NCI-H146 (cell line): ENCODE data around the gene OSBPL9.
"Not testable (repeated sequence)": the region's sequence is repeated elsewhere in the genome, so short reads cannot be mapped to it uniquely, and the experiment has no call there.

Experiments
- DNase-seq: peaks from one replicate; lab custom pipeline; 2025; lab: John Stamatoyannopoulos, UW

Gene OSBPL9

DNA sequence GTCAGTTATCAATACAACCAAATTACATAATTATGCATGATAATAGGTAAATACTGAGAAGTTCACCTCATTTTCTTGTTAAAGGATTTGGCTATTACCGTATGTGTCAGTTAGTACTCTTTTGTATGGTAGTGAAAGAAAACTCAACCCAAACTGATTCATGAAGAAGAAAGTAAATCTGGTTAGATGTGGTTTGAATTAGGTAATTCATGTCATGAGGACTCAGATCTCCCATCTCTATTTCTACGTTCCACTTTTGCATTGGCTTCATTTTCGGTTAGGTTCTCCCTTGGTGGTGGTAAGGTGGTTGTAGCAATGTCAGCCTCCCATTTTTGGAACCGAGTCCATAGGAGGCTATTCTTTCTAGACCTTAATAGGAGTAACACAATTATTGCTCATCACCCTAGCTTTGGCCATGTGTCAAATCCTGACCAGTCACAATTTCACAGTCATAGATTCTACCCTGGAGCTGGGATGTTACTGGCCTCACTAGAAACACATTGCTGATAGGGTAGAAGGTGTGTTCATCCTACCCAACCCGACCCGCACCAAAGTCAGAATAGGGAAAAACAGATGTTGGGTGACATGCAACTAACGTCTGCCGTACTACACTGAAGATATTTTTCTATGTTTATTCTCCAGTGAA lies 97.6 kb downstream of the OSBPL9 start:
- no peak for DNase-seq

GRCh38 chr1:51715369-51715768 lies 98.5 kb downstream of the OSBPL9 start:
- no peak for DNase-seq

GRCh38 chr1:51716746-51717145 lies 99.9 kb downstream of the OSBPL9 start:
- DNase-seq: no peak

DNA sequence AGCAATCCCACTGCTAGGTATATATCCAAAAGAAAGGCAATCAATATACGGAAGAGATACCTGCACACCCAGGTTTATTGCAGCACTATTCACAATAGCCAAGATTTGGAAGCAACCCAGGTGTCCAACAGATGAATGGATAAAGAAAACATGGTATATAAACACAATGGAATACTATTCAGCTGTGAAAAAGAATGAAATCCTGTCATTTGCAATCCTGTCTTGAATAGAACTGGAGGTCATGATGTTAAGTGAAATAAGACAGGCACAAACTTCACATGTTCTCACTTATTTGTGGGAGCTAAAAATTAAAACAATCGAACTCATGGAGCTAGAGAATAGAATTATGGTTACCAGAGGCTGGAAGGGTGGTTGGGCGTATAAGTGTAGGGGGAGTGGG lies 101.0 kb downstream of the OSBPL9 start:
- no peak for DNase-seq

- no peak for DNase-seq
These were observed 102.3 kb downstream of the OSBPL9 start for GRCh38 chr1:51719146-51719545.

DNA sequence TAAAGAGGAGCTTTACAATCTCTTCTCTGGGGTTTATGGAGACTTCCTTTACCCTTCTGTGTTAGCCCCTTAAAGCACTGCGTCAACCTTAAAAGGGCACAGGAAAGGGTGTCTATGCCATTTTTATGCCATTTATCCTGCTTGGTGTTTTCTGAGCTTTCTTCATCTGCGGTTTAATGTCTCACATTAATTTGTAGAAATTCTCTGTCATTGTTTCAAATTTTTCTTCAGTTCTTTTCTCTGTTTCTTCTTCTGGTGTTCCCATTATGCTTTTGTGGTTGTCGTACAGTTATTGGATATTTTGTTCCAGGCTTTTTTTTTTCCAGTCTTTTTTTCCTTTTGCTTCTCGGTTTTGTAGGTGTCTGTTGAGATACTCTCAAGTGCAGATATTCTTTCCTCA lies 107.9 kb downstream of the OSBPL9 start:
- no peak for DNase-seq

DNA sequence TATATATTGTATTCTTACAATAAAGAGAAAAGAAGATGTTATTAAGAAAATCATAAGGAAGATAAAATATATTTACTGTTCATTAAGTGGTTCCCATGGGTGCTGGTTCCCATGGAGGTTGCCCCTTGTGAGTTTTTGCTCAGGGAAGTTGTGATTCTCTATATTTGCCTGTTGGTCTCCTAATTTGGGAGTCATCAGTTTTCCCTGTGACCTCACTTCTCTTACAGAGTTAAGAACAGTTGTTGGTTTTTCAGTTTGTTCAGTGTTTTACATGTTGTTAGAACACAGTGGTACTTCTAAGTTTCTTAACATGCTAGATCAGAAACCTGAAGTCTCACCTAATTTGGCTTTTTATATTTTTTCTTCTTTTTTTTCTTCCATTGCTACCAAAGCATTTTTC lies 109.2 kb downstream of the OSBPL9 start:
- no peak for DNase-seq

DNA sequence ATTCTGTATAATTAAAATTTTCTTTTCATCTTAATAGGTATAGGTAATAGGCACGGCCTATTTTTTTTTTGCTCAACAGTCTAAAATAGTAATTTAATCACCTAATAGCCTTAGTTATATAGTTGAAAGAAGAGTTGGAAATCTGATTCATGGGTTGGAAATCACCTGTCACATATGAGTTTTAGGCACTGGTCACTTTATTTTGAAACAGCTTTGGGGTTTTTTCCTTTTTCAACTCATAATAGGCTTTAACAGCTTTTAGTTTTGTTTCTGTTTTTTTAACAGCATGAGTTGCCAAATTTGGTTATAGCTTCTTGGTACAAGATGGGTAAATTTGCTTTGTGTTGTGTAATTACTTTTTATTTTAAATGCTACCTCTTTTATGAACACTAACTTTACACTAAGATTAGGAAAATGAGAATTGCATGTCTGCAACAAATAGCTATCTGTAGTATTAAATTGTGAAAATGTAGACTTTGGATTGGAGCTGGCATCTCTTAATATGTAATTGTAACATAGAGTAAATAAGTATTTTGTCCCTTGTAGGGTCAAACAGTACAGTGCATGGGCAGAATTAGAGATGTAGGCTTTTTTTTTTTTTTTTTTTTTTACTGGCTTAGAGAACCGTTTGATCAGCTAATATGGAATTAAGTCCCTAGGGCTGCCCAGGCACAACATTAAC lies 109.8 kb downstream of the OSBPL9 start:
- DNase-seq: no peak

DNA sequence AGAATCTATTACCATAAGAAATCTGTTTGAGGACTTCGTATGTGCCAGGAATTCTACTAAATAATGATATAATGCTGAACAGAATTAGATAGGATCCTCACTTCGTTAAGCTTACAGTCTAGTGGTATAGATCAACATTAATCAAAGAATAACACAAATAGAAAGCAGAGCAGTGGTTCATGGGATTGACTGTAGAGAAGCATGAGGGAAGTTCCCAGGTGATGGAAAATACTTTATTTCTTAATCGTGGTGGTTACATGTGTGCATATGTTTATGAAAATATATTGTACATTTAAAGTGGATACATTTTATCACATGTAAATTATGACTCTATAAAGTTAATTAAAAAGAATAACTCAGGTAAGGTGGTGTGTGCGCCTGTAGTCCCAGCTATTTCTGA lies 110.5 kb downstream of the OSBPL9 start:
- no peak for DNase-seq

GRCh38 chr1:51728611-51729155 lies 111.8 kb downstream of the OSBPL9 start:
- peak; percentile 24 for DNase-seq

DNA sequence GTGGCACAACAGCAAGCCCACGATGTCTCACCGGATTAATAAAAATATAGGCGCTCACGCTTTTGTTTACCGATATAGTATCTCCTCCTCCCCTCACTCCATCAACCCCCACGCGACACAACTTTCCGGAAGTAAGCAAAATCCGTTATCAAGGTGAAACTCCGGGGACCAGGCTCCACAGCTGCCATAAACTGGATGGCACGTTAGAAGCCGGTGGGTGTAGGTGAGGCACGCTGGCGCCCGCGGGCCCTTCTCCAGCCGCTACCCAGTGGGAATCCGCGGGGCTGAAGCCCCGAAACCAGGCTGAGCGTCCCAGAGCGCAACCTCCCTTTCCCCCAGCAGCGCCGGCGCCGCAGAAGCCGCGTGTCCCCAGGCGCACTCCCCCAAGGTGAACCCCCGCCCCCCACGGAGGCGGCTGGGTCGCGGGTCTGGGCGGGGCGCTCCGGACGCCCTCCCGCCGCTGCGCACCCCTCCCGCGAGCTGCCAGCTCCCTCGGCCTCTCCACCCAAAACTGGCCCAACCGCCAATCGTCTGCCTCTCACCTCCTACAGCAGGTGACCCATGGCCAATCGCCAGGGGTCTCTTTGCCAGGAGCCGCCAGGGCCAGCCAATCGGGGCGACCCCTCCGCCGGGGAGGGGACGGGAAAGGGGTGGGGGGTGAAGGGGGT lies 112.4 kb downstream of the OSBPL9 start:
- peak; percentile 95 for DNase-seq

DNA sequence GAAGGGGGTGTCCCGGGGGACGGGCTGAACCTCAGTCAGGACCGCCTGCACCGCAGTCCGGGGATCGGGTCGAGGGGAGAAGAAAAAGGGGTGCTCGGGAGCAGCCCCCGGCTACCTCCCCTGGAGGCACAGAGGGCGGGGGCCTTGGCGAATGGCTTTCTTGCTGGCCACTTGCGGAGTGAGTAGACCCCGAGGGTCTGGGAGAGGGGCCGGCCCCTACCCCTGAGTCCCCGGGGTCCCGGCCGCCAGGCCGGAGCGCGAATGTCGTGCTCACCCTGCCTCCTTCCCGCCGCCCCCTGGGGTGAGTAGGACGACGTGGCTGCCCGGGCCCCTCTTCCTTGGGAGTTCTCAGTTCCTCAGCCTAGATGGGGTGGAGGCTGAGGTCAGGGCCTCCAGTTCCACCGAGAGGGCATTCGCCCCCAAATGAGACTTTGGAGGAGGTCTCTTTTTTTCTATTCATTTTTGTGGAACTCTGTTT lies 113.0 kb downstream of the OSBPL9 start:
- DNase-seq: peak; percentile 55

DNA sequence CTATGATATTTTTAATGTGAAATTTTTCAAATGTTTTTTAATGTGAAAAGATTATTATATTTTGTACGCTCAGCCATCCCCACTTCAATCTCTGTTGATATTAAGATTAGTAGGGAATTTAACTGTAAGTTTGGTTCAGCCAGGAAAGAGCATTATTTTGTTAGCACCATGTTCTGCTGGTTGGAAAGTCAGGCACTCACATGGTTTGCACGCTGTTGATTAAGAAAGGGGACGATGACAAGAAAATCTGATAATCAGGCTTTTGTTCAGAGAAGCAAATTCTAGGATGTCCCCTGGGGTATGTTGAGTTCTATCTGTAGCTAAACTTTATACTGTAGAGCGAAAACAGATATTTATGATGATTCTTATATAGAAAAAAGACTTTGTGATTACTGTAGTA lies 115.1 kb downstream of the OSBPL9 start:
- DNase-seq: no peak

DNA sequence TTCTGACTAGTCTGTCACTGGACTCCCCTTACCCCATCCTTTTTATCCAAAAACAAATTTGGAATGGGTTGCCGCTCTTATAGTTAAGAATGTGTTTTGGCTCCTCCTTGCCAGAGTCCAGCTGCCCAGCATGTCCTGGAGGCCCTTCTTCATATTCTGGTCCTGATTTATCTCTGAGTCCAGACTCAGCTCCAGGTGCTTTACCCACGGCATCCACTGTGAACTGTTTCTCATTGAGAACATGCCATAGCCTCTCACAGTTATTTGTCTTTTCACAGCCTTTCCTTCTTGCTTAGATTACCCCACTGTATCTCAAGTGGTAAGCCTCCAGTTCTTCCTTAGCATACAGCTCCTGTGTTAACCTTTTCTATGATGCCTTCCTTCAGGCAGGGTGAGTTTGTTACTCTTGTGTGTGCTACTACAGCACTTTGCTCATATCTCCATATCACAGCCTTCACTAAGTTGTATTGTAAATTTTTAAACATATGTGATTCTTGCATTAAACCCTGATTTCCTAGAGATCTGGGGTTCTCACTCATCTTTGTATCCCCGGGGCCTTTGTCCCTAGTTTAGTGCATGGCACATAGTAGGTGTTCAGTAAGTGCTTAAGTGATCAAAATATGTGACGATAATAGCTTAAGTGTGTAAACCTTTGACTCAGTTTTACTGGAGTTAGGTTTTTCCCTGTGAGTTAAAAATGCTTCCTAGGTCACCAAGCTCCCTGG lies 116.0 kb downstream of the OSBPL9 start:
- DNase-seq: no peak

GRCh38 chr1:51733426-51733774 lies 116.5 kb downstream of the OSBPL9 start:
- not testable (repeated sequence) for DNase-seq

- DNase-seq: peak; percentile 82
These were observed 117.1 kb downstream of the OSBPL9 start for GRCh38 chr1:51733793-51734522.

DNA sequence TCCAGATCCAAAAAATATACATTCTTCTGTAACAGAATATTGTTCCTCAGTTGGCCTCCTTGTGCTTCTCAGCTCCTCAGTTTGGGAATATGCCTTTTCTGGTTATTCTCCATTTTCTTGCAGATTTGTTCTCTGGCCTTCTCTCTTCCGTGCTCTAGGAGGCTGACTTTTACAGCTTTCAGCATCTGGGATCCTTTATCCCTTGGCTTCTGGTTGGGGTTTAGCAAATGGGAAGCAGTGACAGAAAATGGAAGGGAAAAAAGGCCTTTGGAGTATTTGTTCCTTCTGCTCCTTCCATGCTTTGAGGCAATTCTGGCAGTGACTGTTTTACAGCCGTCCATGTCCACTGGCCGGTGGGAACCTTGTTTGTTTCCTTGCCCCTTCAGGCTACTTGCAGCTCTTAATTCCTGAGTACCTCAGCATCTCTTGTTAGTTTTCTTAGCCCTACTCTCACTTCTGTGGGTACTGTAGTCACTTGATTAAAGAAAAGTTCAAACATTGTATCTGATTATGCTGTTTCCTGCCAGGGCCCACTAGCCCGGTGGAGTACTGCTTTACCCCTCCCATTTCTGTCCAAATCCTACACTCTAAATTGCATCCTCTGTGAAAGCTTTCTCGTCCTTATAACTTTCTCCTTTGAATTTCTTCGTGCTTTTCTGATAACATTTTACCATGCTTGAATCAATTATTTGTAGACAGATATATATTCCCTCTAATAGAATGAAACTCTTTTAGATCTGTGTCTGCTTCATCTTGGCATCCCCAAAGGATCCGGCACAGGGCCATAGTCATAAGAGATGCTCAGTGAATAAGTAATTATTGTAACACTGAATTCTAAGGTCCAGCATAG lies 118.2 kb downstream of the OSBPL9 start:
- no peak for DNase-seq

DNA sequence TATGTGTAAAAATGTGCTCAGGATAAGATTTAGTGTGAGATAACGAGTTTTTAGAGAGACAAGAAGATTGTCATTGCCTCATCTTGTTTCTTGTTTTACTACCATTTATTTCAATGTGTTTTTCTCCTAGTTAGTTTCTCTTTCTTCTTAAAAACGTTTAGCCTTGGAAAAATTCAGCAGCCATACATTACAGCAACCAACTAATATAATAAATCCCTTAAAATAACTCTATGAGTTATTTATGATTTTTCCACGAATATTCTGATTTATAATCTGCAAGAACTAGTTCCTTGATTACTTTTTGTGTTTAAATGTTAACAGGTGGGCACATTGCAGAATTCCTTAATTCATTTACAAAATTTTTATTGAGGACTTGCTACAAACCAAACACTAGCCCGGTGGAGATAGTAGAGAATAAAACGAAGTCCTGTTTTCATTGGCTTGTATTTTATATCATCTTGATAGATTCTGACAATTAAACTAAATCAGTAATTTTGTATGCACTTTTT lies 118.9 kb downstream of the OSBPL9 start:
- no peak for DNase-seq

DNA sequence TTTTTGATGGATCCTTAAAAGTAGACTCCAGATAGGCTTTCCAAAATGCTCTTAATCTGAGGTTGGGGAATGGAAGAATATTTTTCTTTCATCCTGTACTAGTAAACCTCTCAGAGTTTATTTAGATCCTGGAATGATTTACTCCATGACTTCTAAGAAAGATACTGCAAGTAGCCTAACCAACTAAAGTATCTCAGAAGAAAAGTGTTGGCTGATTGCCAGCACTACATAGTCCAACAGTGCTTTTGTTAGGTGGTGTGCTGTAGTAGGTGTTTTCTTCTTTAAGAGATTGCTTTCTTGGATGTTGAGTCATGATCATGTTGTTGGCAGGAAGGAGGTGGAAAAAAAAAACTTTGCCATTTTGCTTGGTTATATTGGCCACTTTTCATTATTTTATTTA lies 119.8 kb downstream of the OSBPL9 start:
- DNase-seq: no peak

DNA sequence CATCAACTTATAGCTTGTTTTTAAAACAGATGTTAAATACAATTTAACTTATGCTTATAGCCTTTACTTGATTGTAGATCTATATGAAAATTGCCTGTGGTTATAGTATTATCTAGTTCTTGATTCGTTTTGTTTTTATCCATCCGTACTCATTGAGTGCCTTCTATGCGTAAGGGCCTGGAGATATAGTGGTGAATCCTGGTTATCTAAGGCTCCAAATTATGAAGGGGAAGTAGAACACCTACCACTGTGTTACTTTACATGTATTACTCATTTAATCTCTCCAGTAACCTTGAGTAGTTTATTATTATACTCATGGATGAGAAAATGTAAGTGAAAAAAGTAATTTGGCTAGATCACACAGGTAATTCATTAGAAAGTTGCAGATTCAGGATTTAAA lies 121.8 kb downstream of the OSBPL9 start:
- no peak for DNase-seq

GRCh38 chr1:51740652-51741051 lies 123.8 kb downstream of the OSBPL9 start:
- DNase-seq: no peak
